Measurements from ENCODE around the gene HNF1A. TPM values are rescaled to one million over a fixed set of nuclear protein-coding genes. Genes with fewer than 3 reads are reported as not detected.
"Not testable (repeated sequence)": the region's sequence is repeated elsewhere in the genome, so short reads cannot be mapped to it uniquely, and the experiment has no call there.

Gene HNF1A
- total RNA-seq, 1 experiment from 2014 or later = not detected

DNA sequence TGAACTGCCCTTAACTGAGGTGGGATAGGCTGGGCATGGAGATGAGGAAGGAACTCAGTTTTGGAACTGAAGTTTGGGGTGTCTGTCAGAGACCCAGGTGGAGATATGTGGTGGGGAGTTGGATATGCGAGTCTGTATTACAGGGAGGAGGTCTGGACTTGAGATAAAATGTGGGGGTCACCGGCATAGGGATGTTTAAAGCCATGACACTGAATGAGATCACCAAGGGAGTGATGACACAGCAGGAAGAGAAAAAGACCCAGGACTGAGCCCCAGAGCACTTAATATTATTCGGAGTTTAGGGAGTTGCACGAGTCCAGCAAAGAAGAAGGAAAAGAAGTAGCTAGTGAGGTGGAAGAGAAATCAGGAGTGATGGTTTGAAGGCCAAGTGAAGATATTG lies 64.7 kb downstream of the HNF1A start:
- no peaks in the 10 kb centered on the region for H3K36me3 ChIP-seq
- no peak for DNase-seq
- H3K9me3 ChIP-seq = no peaks in the 10 kb centered on the region
- no peaks in the 10 kb centered on the region for H3K27me3 ChIP-seq
- H3K4me3 ChIP-seq = no peak overlapping the region

DNA sequence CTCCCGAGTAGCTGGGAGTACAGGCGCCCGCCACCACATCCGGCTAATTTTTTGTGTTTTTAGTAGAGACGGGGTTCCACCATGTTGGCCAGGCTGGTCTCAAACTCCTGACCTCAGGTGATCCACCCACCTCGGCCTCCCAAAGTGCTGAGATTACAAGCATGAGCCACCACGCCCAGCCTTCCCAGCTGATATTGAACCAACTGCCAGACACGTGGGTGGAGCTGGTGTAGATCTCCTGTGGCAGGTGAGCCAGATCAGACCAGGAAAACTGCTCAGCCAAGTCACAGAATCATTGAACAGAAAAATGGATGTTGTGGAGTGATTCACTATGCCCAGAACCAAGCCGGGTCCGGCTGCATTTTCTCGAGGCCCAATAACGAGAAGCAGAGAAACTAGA lies 69.1 kb downstream of the HNF1A start:
- not testable (repeated sequence) for DNase-seq, H3K9me3 ChIP-seq, H3K36me3 ChIP-seq, H3K27me3 ChIP-seq, H3K4me3 ChIP-seq

DNA sequence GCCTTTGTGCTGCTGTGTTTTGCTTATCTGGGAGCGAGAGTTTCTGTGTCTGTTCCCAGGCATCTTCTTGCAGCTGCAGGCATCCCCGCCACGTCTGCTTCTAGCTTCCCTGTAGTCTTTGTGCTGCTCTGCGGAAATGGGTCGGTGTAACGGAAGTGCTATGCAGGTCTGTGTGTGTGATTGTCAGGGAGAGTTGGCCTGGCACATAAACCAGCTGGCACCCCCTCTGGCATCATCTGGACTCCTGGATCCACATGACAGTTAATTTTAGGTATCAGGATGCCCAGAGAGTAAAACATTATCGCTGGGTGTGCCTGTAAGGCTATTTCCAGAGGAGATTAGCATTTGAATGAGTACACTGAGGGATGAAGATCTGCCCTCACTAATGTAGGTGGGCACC lies 70.1 kb downstream of the HNF1A start:
- H3K27me3 ChIP-seq = no peaks in the 10 kb centered on the region
- no peak for DNase-seq
- no peaks in the 10 kb centered on the region for H3K9me3 ChIP-seq
- H3K36me3 ChIP-seq = no peaks in the 10 kb centered on the region
- H3K4me3 ChIP-seq = no peak overlapping the region

DNA sequence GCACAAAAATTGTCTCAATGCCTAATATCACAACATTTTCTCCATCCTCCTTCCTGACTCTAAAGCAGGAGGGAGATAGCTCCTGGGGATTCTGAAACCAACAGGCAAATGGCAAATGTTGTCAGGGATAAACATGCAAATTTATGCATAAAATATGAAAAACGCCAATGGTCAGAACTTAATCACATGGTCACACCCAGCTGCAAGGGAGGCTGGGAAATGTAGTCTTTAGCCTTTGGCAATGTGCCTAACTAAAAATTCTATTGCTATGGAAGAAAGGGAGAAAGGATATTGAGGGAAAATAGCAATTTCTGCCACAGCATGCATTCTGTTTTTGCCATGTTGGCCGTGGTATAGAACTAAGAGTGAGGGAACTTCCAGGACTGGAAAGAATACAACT lies 72.4 kb downstream of the HNF1A start:
- no peak for DNase-seq
- H3K4me3 ChIP-seq = no peak overlapping the region
- H3K27me3 ChIP-seq = no peaks in the 10 kb centered on the region
- no peaks in the 10 kb centered on the region for H3K36me3 ChIP-seq
- no peaks in the 10 kb centered on the region for H3K9me3 ChIP-seq

Other genes starting within 250 kb of the HNF1A start
- gene SPPL3, start 74.2 kb upstream of the HNF1A start, total RNA-seq (2014; rRNA removed; shearing (Covaris generic); ENCODE audit: low replicate concordance) = 6.2 and 13.1 TPM in 2 replicates
- 14.9 and 20.7 TPM in 2 replicates for gene C12orf43, start 37.9 kb downstream of the HNF1A start, total RNA-seq (2014; rRNA removed; shearing (Covaris generic); ENCODE audit: low replicate concordance)
- gene OASL, start 60.7 kb downstream of the HNF1A start, total RNA-seq (2014; rRNA removed; shearing (Covaris generic); ENCODE audit: low replicate concordance) = 25.4 and 51.1 TPM in 2 replicates
- 2.0 and 3.3 TPM in 2 replicates for gene P2RX7, start 154.3 kb downstream of the HNF1A start, total RNA-seq (2014; rRNA removed; shearing (Covaris generic); ENCODE audit: low replicate concordance)
- gene P2RX4, start 231.6 kb downstream of the HNF1A start, total RNA-seq (2014; rRNA removed; shearing (Covaris generic); ENCODE audit: low replicate concordance) = 16.5 and 18.7 TPM in 2 replicates

Data from MG63 (cell line).